Rectal smooth muscle tissue (tissue), 1 donor: ENCODE results near the gene ANKDD1A.

Experiments used
- H3K27ac ChIP-seq: one replicate; pipeline ENCODE4 v1.7.0; 2013; ENCODE audit warnings: low read depth, low read length, inconsistent platforms
- H3K27me3 ChIP-seq: one replicate; pipeline ENCODE4 v1.7.0; 2013; ENCODE audit warnings: low read length; ENCODE audit not compliant: control insufficient read depth, insufficient read depth
- H3K36me3 ChIP-seq: one replicate; pipeline ENCODE4 v1.7.0; 2013; ENCODE audit warnings: low read length; ENCODE audit not compliant: control insufficient read depth, insufficient read depth
- H3K4me1 ChIP-seq: one replicate; pipeline ENCODE4 v1.7.0; 2013; ENCODE audit warnings: low read length; ENCODE audit not compliant: control insufficient read depth, insufficient read depth
- H3K4me3 ChIP-seq: one replicate; pipeline ENCODE4 v1.7.0; 2013; ENCODE audit warnings: low read length
- H3K9ac ChIP-seq: one replicate; pipeline ENCODE4 v1.7.0; 2013; ENCODE audit warnings: low read length

The ANKDD1A gene

GRCh38 chr15:64961013-64961412 is 49.3 kb downstream of the ANKDD1A start:
- Histone ChIP-seq H3K9ac (no peak overlapping the region), H3K27me3 (no peaks in the 10 kb centered on the region), H3K4me1 (no peaks in the 10 kb centered on the region), H3K36me3 (peaks cover 46% of the 10 kb centered on the region), H3K27ac (no peak overlapping the region), H3K4me3 (no peak overlapping the region)

DNA sequence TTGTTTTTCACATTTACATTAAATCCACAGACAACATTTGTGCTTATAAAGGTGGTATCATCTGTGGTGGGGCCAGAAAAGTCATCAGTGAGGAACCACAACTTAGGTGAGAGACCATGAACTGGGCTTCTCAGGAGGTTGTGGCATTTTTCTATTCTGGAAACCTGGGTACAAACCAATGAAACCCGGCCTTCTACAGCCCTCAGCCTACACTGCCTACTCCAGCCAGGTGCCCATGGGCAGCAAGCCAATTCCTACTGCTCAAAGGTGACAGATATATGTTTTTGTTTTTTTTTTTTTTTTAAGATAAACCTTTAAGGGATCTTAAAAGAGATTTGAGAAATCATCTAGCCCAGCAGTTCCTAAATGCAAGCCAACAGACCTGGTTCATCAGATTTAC is 57.7 kb downstream of the ANKDD1A start:
- Histone ChIP-seq H3K27ac (no peak overlapping the region), H3K36me3 (peaks cover 28% of the 10 kb centered on the region), H3K4me1 (no peaks in the 10 kb centered on the region), H3K27me3 (no peaks in the 10 kb centered on the region), H3K9ac (no peak overlapping the region), H3K4me3 (no peak overlapping the region)

DNA sequence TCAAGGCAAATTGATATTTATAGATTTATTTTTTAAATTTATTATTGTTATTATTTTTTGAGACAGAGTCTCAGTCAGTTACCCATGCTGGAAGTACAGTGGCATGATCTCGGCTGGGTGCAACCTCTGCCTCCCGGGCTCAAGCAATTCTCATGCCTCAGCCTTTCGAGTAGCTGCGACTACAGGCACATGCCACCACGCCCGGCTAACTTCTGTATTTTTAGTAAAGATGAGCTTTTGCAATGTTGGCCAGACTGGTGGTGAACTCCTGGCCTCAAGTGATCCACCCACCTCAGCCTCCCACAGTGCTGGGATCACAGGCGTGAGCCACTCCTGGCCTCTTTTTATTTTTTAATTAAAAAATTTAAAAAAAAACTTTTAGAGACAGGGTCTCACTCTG is 59.0 kb downstream of the ANKDD1A start:
- Histone ChIP-seq H3K36me3 (peaks cover 25% of the 10 kb centered on the region), H3K27me3 (no peaks in the 10 kb centered on the region)

GRCh38 chr15:64975390-64975789 is 63.7 kb downstream of the ANKDD1A start:
- Histone ChIP-seq H3K27me3 (no peaks in the 10 kb centered on the region), H3K4me3 (no peak overlapping the region), H3K4me1 (no peaks in the 10 kb centered on the region), H3K27ac (no peak overlapping the region), H3K9ac (no peak overlapping the region), H3K36me3 (peaks cover 24% of the 10 kb centered on the region)

More for the DNA sequence above, 59.0 kb downstream of the ANKDD1A start:
- Histone ChIP-seq H3K27ac (no peak overlapping the region), H3K4me1 (no peaks in the 10 kb centered on the region), H3K4me3 (no peak overlapping the region), H3K9ac (no peak overlapping the region)

DNA sequence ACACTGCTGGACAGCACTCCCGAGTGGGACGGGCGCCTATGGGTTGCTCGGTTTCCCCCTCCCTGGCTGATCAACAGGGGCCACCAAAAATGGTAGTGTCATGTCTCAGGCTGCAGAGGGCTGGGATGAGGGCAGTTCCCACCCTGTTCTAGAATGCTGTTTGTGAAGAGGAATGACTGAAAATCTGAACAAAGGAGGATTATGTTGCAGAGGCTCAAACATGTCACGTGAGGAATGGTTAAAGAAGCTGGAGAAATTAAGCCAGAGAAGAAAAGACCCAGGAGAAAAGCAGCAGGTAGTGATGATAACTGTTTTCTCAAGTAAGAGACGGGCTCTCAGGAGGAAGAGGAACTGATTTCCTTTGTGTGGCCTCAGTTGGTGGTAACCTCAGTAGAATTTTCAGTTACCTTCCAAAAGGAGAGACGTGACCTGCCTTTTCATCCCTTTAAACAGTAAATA is 67.6 kb downstream of the ANKDD1A start:
- Histone ChIP-seq H3K4me1 (no peaks in the 10 kb centered on the region), H3K36me3 (peaks cover 15% of the 10 kb centered on the region), H3K27ac (no peak overlapping the region), H3K4me3 (no peak overlapping the region), H3K9ac (no peak overlapping the region), H3K27me3 (no peaks in the 10 kb centered on the region)

DNA sequence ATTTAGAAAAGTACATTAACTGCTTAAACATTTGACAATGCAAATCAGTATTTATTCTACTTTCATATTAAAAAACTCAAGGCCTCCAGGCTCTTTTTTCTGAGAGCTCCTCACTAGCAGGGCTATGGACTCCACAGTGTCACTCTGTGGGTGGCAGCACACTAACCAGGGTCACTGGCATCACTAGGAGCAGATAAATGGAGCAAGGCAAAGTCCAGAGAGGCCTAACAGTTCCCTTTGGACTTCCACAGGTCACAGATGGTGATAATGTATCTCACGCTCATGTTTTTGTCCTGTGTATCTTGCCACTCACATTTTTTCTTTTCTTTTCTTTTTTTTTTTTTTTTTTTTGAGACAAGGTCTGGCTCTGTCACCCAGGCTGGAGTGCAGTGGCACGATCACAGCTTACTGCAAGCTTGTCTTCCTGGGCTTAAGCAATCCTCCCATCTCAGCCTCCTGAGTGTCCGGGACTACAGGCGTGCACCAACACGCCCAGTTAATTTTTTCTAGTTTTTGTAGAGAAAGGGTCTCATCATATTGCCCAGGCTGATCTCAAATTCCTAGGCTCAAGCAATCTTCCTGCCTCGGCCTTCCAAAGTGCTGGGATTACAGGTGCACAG is 70.2 kb downstream of the ANKDD1A start:
- Histone ChIP-seq H3K4me1 (no peaks in the 10 kb centered on the region), H3K27me3 (no peaks in the 10 kb centered on the region), H3K4me3 (no peak overlapping the region), H3K9ac (no peak overlapping the region), H3K36me3 (peaks cover 12% of the 10 kb centered on the region), H3K27ac (no peak overlapping the region)

DNA sequence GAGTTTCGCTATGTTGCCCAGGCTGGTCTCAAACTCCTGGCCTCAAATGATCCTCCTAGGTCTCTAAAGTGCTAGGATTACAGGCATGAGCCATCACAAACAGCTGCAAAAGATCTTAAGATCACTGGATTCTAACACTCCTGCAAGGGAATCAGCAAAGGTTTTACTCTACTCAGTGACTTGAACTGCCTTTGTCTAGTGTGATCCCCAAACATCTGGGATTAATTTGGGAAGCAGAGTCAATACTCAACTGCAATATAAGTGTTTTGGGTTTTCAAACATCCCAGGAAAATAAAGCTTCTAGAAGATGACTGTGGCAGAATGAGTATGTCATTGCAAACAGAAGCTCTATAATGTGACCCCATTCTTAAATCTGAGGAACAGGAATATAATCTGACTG is 70.8 kb downstream of the ANKDD1A start:
- Histone ChIP-seq H3K27me3 (no peaks in the 10 kb centered on the region), H3K27ac (no peak overlapping the region), H3K9ac (no peak overlapping the region), H3K4me3 (no peak overlapping the region), H3K4me1 (no peaks in the 10 kb centered on the region), H3K36me3 (peaks cover 12% of the 10 kb centered on the region)

- H3K27me3 ChIP-seq, result no peaks in the 10 kb centered on the region
- H3K4me3 ChIP-seq, result no peak overlapping the region
- H3K9ac ChIP-seq, result no peak overlapping the region
- H3K4me1 ChIP-seq, result peaks cover 3% of the 10 kb centered on the region
- H3K36me3 ChIP-seq, result no peaks in the 10 kb centered on the region
- H3K27ac ChIP-seq, result no peak overlapping the region
Observed at GRCh38 chr15:64985366-64986033, 73.8 kb downstream of the ANKDD1A start.

- Histone ChIP-seq H3K36me3 (no peaks in the 10 kb centered on the region), H3K4me3 (no peak overlapping the region), H3K27me3 (no peaks in the 10 kb centered on the region), H3K27ac (no peak overlapping the region), H3K9ac (no peak overlapping the region), H3K4me1 (peaks cover 3% of the 10 kb centered on the region)
Observed at GRCh38 chr15:64987136-64987535, 75.4 kb downstream of the ANKDD1A start.

DNA sequence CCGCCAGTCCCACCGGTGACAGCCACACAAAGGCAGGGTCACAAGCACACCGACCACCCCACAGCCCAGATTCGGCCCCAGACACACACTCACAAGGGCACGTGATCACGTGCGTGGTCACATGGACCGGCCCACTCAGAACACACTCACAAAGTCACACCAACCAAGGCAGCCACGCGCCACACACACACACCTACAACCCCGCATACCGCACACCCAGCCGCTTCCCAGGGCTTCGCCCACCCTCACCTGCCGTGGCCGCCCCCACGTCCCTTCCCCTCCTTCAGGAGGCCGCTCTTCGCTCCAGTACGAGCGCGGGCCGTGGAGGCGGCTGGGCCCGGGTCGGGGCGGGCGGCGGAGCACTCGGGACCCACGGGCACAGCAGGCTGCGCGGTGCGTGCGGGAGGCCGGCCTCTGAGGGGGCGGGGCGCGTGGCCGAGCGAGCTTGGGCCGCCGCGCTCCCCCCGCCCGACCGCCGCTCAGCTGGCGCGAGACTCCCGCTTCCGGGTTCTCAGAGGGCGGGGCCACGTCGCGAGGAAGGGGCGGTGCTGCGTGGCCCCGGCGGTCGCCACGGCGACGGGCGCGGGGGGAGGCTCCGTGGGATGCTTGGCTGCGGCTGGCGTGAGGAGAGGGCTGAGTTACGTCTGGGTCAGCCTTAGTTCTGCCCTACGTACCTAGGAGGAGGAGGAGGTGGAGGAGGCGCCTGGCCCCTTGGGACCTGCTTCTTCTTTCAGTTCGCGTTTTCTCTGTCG is 77.9 kb downstream of the ANKDD1A start, which contains the start of gene SPG21:
TSS of gene SPG21 (minus strand) at position 499 of the 752 bp plus-strand sequence. CDS start 6,345 bp downstream, outside the sequence.
- Histone ChIP-seq H3K9ac (peak within 1 kb of the TSS; percentile 88), H3K4me3 (peak within 1 kb of the TSS; percentile 92), H3K4me1 (peaks cover 3% of the 10 kb centered on the region)

DNA sequence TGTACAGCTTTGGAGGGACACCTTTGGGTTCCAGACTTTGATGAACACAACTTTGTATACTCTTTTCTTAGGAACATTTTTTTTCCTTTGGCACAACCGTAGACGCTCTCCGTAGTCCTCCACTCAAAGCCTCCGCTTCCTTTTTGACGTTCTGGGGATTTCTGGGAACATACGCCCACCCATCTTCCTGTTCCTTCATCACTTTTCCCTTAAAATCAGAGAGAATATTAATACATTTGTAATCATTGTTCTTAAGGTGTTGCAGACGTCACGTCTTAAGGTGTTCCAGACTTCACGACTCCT is 78.4 kb downstream of the ANKDD1A start:
- Histone ChIP-seq H3K27me3 (no peaks in the 10 kb centered on the region), H3K36me3 (no peaks in the 10 kb centered on the region), H3K4me1 (peaks cover 3% of the 10 kb centered on the region), H3K9ac (peak overlapping the region; percentile 45), H3K4me3 (peak overlapping the region; percentile 92), H3K27ac (peak overlapping the region; percentile 86)

More for the DNA sequence above, 77.9 kb downstream of the ANKDD1A start, which contains the start of gene SPG21:
- H3K36me3 ChIP-seq, result no peaks in the 10 kb centered on the region
- peak within 1 kb of the TSS; percentile 86 for H3K27ac ChIP-seq
- no peaks in the 10 kb centered on the region for H3K27me3 ChIP-seq

DNA sequence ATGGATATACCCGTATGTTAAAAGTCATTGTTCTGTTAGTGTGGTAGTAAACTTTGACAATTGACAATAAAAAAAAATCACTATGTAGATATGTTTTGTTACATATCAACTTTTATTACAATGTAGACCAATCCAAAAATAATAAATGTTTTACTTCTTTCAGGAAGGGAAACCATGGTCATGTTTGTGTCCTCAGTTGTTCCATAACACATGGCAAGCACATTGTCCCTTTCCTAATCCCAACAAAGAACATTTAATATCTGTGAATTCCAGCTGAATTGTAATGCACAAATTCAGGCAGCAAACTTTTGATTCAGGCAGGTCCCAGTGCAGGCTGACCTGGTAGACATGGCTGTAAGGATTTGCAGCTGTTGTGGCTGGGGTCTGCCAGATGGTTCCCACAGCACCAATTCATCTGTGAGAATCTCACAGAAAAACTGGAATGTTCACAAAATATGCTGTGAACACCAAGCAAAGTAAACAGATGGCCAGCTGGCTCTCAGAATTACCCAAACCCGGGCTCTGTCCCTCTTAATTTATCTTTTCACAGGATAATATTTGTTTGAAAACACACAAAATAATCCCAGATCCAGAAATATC is 79.9 kb downstream of the ANKDD1A start:
- Histone ChIP-seq H3K4me3 (no peak overlapping the region), H3K9ac (no peak overlapping the region), H3K4me1 (peaks cover 3% of the 10 kb centered on the region), H3K27me3 (no peaks in the 10 kb centered on the region), H3K36me3 (no peaks in the 10 kb centered on the region), H3K27ac (no peak overlapping the region)
